Measurements from ENCODE around the gene MICU1.

DNA sequence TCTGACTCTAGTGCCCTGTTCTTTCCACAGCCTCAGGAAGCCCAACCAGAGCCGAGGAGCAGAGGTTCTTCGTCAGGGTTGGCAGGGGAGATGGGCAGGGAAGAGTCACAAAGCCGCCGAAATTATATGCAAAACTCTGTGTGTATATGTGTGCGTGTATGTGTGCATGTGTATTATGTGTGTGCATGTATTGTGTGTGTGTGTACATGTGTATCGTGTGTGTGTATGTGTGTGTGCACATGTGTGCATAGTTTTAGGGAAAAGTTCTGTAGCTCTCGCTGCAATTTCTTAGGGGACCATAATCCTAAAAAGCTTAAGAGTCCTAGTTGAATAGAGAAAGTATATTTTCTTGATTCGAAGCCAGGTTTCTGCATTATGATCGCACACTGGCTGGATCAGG lies 288.2 kb downstream of the MICU1 start:
- TF ChIP-seq, protein P1, sequence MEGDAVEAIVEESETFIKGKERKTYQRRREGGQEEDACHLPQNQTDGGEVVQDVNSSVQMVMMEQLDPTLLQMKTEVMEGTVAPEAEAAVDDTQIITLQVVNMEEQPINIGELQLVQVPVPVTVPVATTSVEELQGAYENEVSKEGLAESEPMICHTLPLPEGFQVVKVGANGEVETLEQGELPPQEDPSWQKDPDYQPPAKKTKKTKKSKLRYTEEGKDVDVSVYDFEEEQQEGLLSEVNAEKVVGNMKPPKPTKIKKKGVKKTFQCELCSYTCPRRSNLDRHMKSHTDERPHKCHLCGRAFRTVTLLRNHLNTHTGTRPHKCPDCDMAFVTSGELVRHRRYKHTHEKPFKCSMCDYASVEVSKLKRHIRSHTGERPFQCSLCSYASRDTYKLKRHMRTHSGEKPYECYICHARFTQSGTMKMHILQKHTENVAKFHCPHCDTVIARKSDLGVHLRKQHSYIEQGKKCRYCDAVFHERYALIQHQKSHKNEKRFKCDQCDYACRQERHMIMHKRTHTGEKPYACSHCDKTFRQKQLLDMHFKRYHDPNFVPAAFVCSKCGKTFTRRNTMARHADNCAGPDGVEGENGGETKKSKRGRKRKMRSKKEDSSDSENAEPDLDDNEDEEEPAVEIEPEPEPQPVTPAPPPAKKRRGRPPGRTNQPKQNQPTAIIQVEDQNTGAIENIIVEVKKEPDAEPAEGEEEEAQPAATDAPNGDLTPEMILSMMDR (IDR thresholded peaks at IDR 0.05) = no peak
- TF ChIP-seq EZH2 (IDR thresholded peaks at IDR 0.05) = no peak
- TF ChIP-seq EZH2phosphoT487 (IDR thresholded peaks at IDR 0.05) = no peak

Data from neural progenitor cell (in vitro differentiated cells).